OCI-LY3 (cell line): ENCODE data around the gene S100Z.

Source experiments
- CTCF ChIP-seq: fragments of 200-600, 300-600 bp; sonication (generic); IDR thresholded peaks from 2 replicates; pipeline ENCODE4 v1.5.1; 2014; ENCODE audit warnings: antibody characterized with exemption, low read length, low read depth
- EZH2phosphoT487 ChIP-seq: fragments of 200-600 bp; shearing (Covaris generic); IDR thresholded peaks from 2 replicates; pipeline ENCODE4 v1.6.1; 2018; ENCODE audit warnings: antibody characterized with exemption, mixed run types, low read depth

DNA sequence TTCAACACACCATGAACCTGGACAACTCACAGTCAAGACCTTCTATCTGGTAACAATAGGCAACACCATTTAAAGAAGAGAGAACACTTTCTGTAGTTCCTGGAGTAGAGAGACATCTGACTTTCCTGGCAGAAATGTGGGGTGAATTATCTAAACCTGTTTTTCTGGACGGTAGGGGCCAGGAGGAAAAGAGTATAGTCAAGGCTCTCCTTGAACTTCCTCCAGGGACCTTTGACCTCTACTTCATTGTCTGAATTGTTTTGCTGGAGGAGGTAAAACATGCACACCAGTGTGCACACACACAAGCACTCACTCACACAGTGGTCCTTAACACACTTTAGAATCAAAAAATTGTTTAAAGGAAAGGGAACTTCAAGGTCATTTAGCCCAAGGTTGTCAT is 13.2 kb downstream of the S100Z start:
- TF ChIP-seq CTCF = no peak
- TF ChIP-seq EZH2phosphoT487 = no peak
